ENCODE results near the gene SPINK4. TPM values are rescaled to one million over a fixed set of nuclear protein-coding genes. Genes with fewer than 3 reads are reported as not detected.

SPINK4 gene
- total and polyA plus RNA-seq, 4 donors = 0.70 TPM; not detected in 3

DNA sequence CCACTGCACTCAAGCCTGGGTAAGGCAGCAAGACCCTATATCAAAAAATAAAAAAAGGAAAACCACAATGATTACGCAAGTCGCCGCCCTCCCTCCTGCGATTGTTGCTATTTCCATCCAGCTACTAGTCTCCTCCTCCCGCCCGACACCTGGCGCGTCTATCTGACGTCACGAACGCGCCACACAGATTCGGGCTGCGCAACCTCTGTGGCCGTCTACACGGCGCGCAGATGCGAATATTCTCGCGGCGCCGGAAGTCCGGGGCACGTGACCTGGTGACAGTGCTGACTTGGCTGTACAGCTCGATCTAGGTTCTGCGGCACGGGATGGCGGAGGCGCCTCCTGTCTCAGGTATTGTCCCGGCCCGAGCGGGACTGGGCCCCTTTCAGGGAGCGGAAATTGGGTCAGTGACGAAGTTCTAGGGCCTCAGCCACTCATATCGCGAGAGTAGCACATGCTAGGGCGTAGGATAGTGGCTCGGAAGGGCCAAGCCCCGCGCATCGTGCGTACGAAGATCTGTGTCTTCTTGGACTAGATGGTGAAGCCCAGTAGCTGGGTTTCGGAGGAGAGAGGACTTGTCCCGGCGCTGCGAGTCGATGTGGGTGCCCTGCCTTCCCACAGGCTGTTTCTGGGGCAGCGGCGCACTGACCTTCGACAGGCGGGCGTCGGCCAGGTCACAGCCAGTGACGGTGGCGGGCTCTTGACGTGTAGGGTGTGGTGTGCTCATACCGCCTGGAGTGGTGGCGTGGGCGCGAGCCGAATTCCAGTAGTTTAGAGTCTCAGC lies 50.5 kb downstream of the SPINK4 start, which contains the start of gene NFX1:
Gene NFX1 (plus strand): TSS at position 270 of the 784 bp plus-strand sequence. CDS start 57 bp downstream, at position 327.
- peaks cover 19 to 53% (median 39%) of the 10 kb centered on the region in 4 donors for H3K4me1 ChIP-seq (ENCODE audit: control insufficient read depth in 4 of 4, insufficient read depth in 4 of 4, low read length in 3 of 4)
- peak within 1 kb of the TSS; percentile 55 to 92 (median 91) for H3K4me3 ChIP-seq (ENCODE audit: low read depth in 1 of 3, low read length in 3 of 3)
- no peaks in the 10 kb centered on the region for H3K9me3 ChIP-seq (ENCODE audit: control insufficient read depth in 4 of 4, low read length in 3 of 4)
- WGBS = under 1% methylated on average over 63 of the region's 63 CpGs
- peaks cover 0 to 11% (median 2%) of the 10 kb centered on the region in 4 donors for H3K36me3 ChIP-seq (ENCODE audit: control insufficient read depth in 4 of 4, insufficient read depth in 3 of 4, low read depth in 1 of 4, low read length in 3 of 4)
- TF ChIP-seq HNF4A (conservative IDR thresholded peaks at IDR 0.05) (peak in 1 of 2 donors; percentile 8), YY1 (IDR thresholded peaks at IDR 0.05) (peak; percentile 94), FOXA1 (IDR thresholded peaks at IDR 0.05) (peak; percentile 69), ATF3 (IDR thresholded peaks at IDR 0.05) (peak; percentile 84), TAF1 (conservative IDR thresholded peaks at IDR 0.05) (peak; percentile 75), JUND (IDR thresholded peaks at IDR 0.05) (peak in 1 of 2 donors; percentile 57), RAD21 (IDR thresholded peaks at IDR 0.05) (peak in 1 of 2 donors; percentile 22), RXRA (IDR thresholded peaks at IDR 0.05) (peak; percentile 48 to 64), HNF4G (IDR thresholded peaks at IDR 0.05) (no peak), SP1 (IDR thresholded peaks at IDR 0.05) (peak; percentile 86), EGR1 (IDR thresholded peaks at IDR 0.05; ENCODE audit: low read depth in 2 of 2) (peak; percentile 60 to 83), ZBTB33 (IDR thresholded peaks at IDR 0.05) (peak; percentile 95), GABPA (IDR thresholded peaks at IDR 0.05 in 1 of 2, conservative IDR thresholded peaks at IDR 0.05 in 1 of 2) (peak; percentile 68 to 95), NR2F2 (IDR thresholded peaks at IDR 0.05) (peak; percentile 76), FOXA2 (IDR thresholded peaks at IDR 0.05) (peak; percentile 63)
- TF ChIP-seq, protein P1, sequence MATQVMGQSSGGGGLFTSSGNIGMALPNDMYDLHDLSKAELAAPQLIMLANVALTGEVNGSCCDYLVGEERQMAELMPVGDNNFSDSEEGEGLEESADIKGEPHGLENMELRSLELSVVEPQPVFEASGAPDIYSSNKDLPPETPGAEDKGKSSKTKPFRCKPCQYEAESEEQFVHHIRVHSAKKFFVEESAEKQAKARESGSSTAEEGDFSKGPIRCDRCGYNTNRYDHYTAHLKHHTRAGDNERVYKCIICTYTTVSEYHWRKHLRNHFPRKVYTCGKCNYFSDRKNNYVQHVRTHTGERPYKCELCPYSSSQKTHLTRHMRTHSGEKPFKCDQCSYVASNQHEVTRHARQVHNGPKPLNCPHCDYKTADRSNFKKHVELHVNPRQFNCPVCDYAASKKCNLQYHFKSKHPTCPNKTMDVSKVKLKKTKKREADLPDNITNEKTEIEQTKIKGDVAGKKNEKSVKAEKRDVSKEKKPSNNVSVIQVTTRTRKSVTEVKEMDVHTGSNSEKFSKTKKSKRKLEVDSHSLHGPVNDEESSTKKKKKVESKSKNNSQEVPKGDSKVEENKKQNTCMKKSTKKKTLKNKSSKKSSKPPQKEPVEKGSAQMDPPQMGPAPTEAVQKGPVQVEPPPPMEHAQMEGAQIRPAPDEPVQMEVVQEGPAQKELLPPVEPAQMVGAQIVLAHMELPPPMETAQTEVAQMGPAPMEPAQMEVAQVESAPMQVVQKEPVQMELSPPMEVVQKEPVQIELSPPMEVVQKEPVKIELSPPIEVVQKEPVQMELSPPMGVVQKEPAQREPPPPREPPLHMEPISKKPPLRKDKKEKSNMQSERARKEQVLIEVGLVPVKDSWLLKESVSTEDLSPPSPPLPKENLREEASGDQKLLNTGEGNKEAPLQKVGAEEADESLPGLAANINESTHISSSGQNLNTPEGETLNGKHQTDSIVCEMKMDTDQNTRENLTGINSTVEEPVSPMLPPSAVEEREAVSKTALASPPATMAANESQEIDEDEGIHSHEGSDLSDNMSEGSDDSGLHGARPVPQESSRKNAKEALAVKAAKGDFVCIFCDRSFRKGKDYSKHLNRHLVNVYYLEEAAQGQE (IDR thresholded peaks at IDR 0.05) = peak; percentile 72
- TF ChIP-seq, protein P2, sequence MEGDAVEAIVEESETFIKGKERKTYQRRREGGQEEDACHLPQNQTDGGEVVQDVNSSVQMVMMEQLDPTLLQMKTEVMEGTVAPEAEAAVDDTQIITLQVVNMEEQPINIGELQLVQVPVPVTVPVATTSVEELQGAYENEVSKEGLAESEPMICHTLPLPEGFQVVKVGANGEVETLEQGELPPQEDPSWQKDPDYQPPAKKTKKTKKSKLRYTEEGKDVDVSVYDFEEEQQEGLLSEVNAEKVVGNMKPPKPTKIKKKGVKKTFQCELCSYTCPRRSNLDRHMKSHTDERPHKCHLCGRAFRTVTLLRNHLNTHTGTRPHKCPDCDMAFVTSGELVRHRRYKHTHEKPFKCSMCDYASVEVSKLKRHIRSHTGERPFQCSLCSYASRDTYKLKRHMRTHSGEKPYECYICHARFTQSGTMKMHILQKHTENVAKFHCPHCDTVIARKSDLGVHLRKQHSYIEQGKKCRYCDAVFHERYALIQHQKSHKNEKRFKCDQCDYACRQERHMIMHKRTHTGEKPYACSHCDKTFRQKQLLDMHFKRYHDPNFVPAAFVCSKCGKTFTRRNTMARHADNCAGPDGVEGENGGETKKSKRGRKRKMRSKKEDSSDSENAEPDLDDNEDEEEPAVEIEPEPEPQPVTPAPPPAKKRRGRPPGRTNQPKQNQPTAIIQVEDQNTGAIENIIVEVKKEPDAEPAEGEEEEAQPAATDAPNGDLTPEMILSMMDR (IDR thresholded peaks at IDR 0.05; ENCODE audit: low read depth, low read length, missing input control) = no peak
- TF ChIP-seq, protein P3, sequence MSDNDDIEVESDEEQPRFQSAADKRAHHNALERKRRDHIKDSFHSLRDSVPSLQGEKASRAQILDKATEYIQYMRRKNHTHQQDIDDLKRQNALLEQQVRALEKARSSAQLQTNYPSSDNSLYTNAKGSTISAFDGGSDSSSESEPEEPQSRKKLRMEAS (IDR thresholded peaks at IDR 0.05) = peak; percentile 95
- H3K9ac ChIP-seq (ENCODE audit: low read depth in 1 of 2, low read length in 2 of 2) = peak within 1 kb of the TSS; percentile 91 to 97
- no peaks in the 10 kb centered on the region for H3K27me3 ChIP-seq (ENCODE audit: control insufficient read depth in 4 of 4, insufficient read depth in 4 of 4, low read length in 3 of 4)
- peak within 1 kb of the TSS; percentile 99 to 100 for H3K27ac ChIP-seq (ENCODE audit: low read depth in 1 of 2, low read length in 2 of 2)
- peak; percentile 97 for DNase-seq (ENCODE audit: low spot score)
